HCT116 (cell line): ENCODE data around the gene C1QL4.

Experiments
- EGR1 ChIP-seq: IDR thresholded peaks from 2 replicates; pipeline ENCODE4 v1.6.1; 2012; ENCODE audit warnings: low read depth
- EZH2 ChIP-seq: fragments of 200-600 bp; sonication (generic); IDR thresholded peaks from 2 replicates; pipeline ENCODE4 v1.6.1; 2017; ENCODE audit warnings: antibody characterized with exemption, mixed run types
- FOSL1 ChIP-seq: IDR thresholded peaks from 2 replicates; pipeline ENCODE4 v1.6.1; 2012; ENCODE audit warnings: low read depth
- MAX ChIP-seq: IDR thresholded peaks from 2 replicates; pipeline ENCODE4 v1.6.1; 2012
- POLR2A ChIP-seq: IDR thresholded peaks from 2 replicates; pipeline ENCODE4 v1.7.0; 2011; ENCODE audit warnings: borderline replicate concordance; ENCODE audit not compliant: insufficient read depth, insufficient read length; ENCODE audit errors: extremely low read depth
- RAD21 ChIP-seq: IDR thresholded peaks from 2 replicates; pipeline ENCODE4 v1.6.1; 2012; ENCODE audit warnings: low read depth, mild to moderate bottlenecking
- YY1 ChIP-seq: IDR thresholded peaks from 2 replicates; pipeline ENCODE4 v1.6.1; 2011; ENCODE audit warnings: low read length, low read depth, moderate library complexity, mild to moderate bottlenecking; ENCODE audit not compliant: insufficient replicate concordance; ENCODE audit errors: extremely low read depth
- TF ChIP-seq, protein P1 (sequence below), 3 experiments: fragments of 200-600 bp in 1 of 3; sonication (generic) in 1 of 3; IDR thresholded peaks in 2 of 3; conservative IDR thresholded peaks in 1 of 3; 2 replicates each; pipeline ENCODE4 v1.5.1; 2012 to 2017; ENCODE audit warnings: low read depth in 2 of 3, low read length in 2 of 3, antibody characterized with exemption in 1 of 3, borderline replicate concordance in 1 of 3, control low read depth in 1 of 3, mild to moderate bottlenecking in 1 of 3, mixed read lengths in 1 of 3, mixed run types in 1 of 3, moderate library complexity in 1 of 3; ENCODE audit not compliant: insufficient read depth in 1 of 3

- no peak for TF ChIP-seq MAX
- TF ChIP-seq, protein P1, sequence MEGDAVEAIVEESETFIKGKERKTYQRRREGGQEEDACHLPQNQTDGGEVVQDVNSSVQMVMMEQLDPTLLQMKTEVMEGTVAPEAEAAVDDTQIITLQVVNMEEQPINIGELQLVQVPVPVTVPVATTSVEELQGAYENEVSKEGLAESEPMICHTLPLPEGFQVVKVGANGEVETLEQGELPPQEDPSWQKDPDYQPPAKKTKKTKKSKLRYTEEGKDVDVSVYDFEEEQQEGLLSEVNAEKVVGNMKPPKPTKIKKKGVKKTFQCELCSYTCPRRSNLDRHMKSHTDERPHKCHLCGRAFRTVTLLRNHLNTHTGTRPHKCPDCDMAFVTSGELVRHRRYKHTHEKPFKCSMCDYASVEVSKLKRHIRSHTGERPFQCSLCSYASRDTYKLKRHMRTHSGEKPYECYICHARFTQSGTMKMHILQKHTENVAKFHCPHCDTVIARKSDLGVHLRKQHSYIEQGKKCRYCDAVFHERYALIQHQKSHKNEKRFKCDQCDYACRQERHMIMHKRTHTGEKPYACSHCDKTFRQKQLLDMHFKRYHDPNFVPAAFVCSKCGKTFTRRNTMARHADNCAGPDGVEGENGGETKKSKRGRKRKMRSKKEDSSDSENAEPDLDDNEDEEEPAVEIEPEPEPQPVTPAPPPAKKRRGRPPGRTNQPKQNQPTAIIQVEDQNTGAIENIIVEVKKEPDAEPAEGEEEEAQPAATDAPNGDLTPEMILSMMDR (IDR thresholded peaks at IDR 0.05 in 2 of 3, conservative IDR thresholded peaks at IDR 0.05 in 1 of 3; ENCODE audit: borderline replicate concordance in 1 of 3, insufficient read depth in 1 of 3, low read depth in 2 of 3, low read length in 2 of 3) = peak; percentile 67 to 90 (median 90); a peak in 5 of 6 replicates
- TF ChIP-seq EZH2 = no peak
- no peak for TF ChIP-seq FOSL1
- peak; percentile 49; the same call in 1 of the 2 replicates for TF ChIP-seq RAD21
- TF ChIP-seq YY1 = peak; percentile 55
- peak; percentile 90 for TF ChIP-seq EGR1
- peak; percentile 35 for TF ChIP-seq POLR2A
Measured at GRCh38 chr12:49336645-49337584, at the start of gene C1QL4.
